Stimulated activated naive B cell treated with anti-CD40 and anti-IgM and Interleukin-4, amounts not matched to agents 10 μg/mL and 1 μg/mL and 100 μg/mL, for 72 hours (primary cell): ENCODE measurements around the gene WAS.
"Not testable (repeated sequence)": the region's sequence is repeated elsewhere in the genome, so short reads cannot be mapped to it uniquely, and the experiment has no call there.

ENCODE experiments used
- ATAC-seq, 2 donors: fragments of 150-1000 bp; cut with Tn5 transposase; replicated peaks; 2 replicates each; pipeline ENCODE4 v1.10.0; 2021; ENCODE audit warnings: moderate library complexity in 1 of 2
- DNase-seq: peaks from one replicate; pipeline ENCODE4 v3.0.0; 2021
- H3K27ac Mint-ChIP-seq: one replicate; pipeline ENCODE4 v1.8.0; 2022; ENCODE audit warnings: mild to moderate bottlenecking, mixed read lengths
- H3K27me3 Mint-ChIP-seq, 2 donors: one replicate each; pipeline ENCODE4 v1.8.0; 2022; ENCODE audit warnings: mixed read lengths in 2 of 2
- H3K36me3 Mint-ChIP-seq, 2 donors: one replicate each; pipeline ENCODE4 v1.8.0; 2022; ENCODE audit warnings: mixed read lengths in 2 of 2, mild to moderate bottlenecking in 1 of 2
- H3K4me1 Mint-ChIP-seq, 2 donors: one replicate each; pipeline ENCODE4 v1.8.0; 2022; ENCODE audit warnings: mixed read lengths in 2 of 2, mild to moderate bottlenecking in 1 of 2
- H3K4me3 Mint-ChIP-seq, 2 donors: one replicate each; pipeline ENCODE4 v1.8.0; 2022; ENCODE audit warnings: mild to moderate bottlenecking in 2 of 2, mixed read lengths in 2 of 2, moderate library complexity in 1 of 2
- H3K9me3 Mint-ChIP-seq, 2 donors: one replicate each; pipeline ENCODE4 v1.8.0; 2022; ENCODE audit warnings: mixed read lengths in 2 of 2, mild to moderate bottlenecking in 1 of 2

Gene WAS

GRCh38 chrX:48676106-48676892, 7.3 kb upstream of the WAS start:
- peak overlapping the region; percentile 96 for H3K27ac Mint-ChIP-seq
- H3K9me3 Mint-ChIP-seq: peaks cover 0 to 1% of the 10 kb centered on the region in 2 donors
- H3K36me3 Mint-ChIP-seq: peaks cover 0 to 2% of the 10 kb centered on the region in 2 donors
- peaks cover 12 to 33% of the 10 kb centered on the region in 2 donors for H3K4me1 Mint-ChIP-seq
- peak; percentile 87 for DNase-seq
- no peaks in the 10 kb centered on the region for H3K27me3 Mint-ChIP-seq
- peak overlapping the region; percentile 82 to 93 for H3K4me3 Mint-ChIP-seq
- peak; percentile 90 to 95 for ATAC-seq

GRCh38 chrX:48676893-48677270, 6.7 kb upstream of the WAS start:
- Mint-ChIP-seq H3K9me3 (peaks cover 0 to 1% of the 10 kb centered on the region in 2 donors), H3K27ac (peak overlapping the region; percentile 96), H3K27me3 (no peaks in the 10 kb centered on the region), H3K4me3 (peak overlapping the region; percentile 82 to 93), H3K36me3 (peaks cover 0 to 2% of the 10 kb centered on the region in 2 donors), H3K4me1 (peaks cover 12 to 33% of the 10 kb centered on the region in 2 donors)
- no peak for DNase-seq
- peak; percentile 23 to 26 for ATAC-seq

DNA sequence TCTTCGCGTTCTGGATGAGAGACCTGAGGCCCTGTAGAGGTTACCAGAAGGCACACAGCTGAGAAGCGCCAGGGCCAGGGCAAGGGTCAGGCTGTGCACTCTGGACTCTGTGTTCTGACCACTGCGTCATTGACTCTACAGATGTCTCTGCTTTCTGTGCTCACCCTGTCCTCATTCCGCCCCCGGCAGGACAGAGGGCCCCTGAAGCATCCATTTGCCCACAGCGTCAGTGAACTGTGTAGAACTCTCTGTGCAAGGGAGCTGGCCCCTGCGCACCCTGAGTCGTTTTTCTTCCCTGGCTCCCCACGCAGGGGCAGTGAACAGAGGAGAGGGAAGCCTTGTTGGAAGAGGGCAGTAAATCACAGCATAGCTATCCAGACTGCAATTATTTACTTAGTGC, 6.1 kb upstream of the WAS start:
- Mint-ChIP-seq H3K27ac (peak overlapping the region; percentile 96), H3K27me3 (no peaks in the 10 kb centered on the region), H3K9me3 (peaks cover 0 to 1% of the 10 kb centered on the region in 2 donors), H3K4me1 (peaks cover 12 to 33% of the 10 kb centered on the region in 2 donors), H3K4me3 (peak overlapping the region; percentile 82 to 93), H3K36me3 (peaks cover 0 to 2% of the 10 kb centered on the region in 2 donors)
- ATAC-seq (no peak), DNase-seq (no peak)

DNA sequence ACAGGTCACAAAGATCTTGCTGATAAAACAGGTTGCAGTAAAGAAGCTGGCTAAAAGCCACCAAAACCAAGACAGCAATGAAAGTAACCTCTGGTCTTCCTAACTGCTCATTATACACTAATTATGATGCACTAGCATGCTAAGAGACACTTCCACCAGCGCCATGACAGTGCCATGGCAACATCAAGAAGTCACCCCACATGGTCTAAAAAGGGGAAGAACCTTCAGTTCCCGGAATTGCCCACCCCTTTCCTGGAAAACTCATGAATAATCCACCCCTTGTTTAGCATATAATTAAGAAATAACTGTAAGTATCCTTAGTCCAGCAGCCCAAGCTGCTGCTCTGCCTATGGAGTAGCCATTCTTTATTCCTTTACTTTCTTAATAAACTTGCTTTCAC, 3.1 kb upstream of the WAS start:
- peak; percentile 47 for DNase-seq
- ATAC-seq: peak in 1 of 2 donors; percentile 24
- H3K4me3 Mint-ChIP-seq: peak overlapping the region in 1 of 2 donors; percentile 8

GRCh38 chrX:48680925-48681324, 2.7 kb upstream of the WAS start:
- H3K9me3 Mint-ChIP-seq, ATAC-seq, DNase-seq, H3K27ac Mint-ChIP-seq, H3K27me3 Mint-ChIP-seq: not testable (repeated sequence)
- peak overlapping the region in 1 of 2 donors; percentile 8 for H3K4me3 Mint-ChIP-seq
- H3K36me3 Mint-ChIP-seq: peaks cover 12 to 18% of the 10 kb centered on the region in 2 donors
- peaks cover 20 to 56% of the 10 kb centered on the region in 2 donors for H3K4me1 Mint-ChIP-seq

More for the DNA sequence above, 3.1 kb upstream of the WAS start:
- peak overlapping the region; percentile 28 for H3K27ac Mint-ChIP-seq
- H3K36me3 Mint-ChIP-seq: peaks cover 9 to 14% of the 10 kb centered on the region in 2 donors
- H3K9me3 Mint-ChIP-seq, H3K27me3 Mint-ChIP-seq: not testable (repeated sequence)
- H3K4me1 Mint-ChIP-seq: peaks cover 19 to 51% of the 10 kb centered on the region in 2 donors

DNA sequence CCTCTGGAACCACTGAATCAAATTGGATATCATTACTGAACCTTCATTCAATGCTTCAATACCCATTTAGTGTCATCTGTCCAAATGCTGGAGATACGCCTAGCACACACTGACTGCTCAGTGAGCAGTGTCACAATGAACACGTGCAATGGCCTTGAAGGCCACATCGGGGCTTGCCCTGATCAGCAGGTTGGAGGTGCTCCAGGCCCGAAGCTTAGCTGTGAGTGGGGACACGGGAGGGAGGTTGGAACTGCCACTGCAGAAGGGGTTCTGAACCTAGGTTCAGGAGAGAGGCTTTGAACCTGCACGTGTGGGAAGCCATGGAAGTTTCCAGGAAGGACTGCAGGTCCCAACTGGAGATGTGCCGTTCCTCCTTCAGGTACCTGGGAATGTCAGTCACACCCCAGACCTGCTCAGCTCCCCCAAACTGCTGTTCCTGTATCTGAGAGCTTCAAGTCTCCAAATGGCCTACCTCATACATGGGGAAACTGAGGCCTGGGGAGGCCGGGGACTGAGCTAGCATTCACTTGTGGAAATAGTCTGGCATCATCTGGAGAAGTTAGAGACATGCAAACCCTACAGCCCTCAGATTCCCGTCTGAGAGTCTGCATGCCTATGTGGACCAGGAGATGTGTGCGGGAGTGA, 1.9 kb upstream of the WAS start:
- Mint-ChIP-seq H3K27ac (peak overlapping the region; percentile 56), H3K27me3 (no peaks in the 10 kb centered on the region), H3K36me3 (peaks cover 18 to 24% of the 10 kb centered on the region in 2 donors), H3K9me3 (peaks cover 0 to 1% of the 10 kb centered on the region in 2 donors), H3K4me3 (peak overlapping the region in 1 of 2 donors; percentile 11), H3K4me1 (peaks cover 24 to 63% of the 10 kb centered on the region in 2 donors)
- ATAC-seq (no peak), DNase-seq (no peak)

DNA sequence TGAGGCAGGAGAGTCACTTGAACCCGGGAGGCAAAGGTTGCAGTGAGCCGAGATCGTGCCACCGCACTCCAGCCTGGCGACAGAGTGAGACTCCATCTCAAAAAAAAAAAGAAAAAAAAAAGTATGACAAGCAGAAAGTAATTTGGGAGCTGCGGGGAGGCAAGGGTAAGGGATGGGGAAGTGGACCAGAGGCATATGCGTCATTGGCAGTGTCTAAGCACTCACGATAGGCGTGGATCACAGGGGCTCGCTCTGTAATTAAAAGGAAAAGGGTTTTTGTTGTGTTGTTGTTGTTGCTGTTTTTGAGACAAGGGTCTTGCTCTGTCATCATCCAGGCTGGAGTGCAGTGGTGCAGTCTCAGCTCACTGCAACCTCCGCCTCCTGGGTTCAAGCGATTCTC, 804 bp upstream of the WAS start:
- H3K9me3 Mint-ChIP-seq, H3K27me3 Mint-ChIP-seq, DNase-seq, ATAC-seq: not testable (repeated sequence)
- H3K4me1 Mint-ChIP-seq: peaks cover 28 to 65% of the 10 kb centered on the region in 2 donors
- peak overlapping the region; percentile 16 for H3K27ac Mint-ChIP-seq
- peaks cover 27 to 34% of the 10 kb centered on the region in 2 donors for H3K36me3 Mint-ChIP-seq
- peak overlapping the region; percentile 87 to 96 for H3K4me3 Mint-ChIP-seq

DNA sequence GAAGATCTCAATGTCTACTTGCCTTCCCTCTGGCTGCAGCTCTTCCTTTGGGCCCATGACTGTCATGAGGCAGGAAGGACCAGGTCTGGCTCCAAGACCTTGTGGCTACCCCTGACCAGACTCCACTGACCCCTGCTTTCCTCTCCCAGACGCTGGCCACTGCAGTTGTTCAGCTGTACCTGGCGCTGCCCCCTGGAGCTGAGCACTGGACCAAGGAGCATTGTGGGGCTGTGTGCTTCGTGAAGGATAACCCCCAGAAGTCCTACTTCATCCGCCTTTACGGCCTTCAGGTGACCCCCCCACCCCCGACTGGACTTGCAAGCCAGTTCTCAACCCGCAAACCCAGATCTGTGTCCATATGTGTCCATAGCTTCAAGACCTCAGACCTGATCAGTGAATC, 535 bp downstream of the WAS start:
- no peak for DNase-seq
- Mint-ChIP-seq H3K4me1 (peaks cover 28 to 56% of the 10 kb centered on the region in 2 donors), H3K27me3 (peaks cover 0 to 5% of the 10 kb centered on the region in 2 donors), H3K9me3 (peaks cover 0 to 1% of the 10 kb centered on the region in 2 donors), H3K27ac (peak overlapping the region; percentile 93), H3K36me3 (peaks cover 34 to 40% of the 10 kb centered on the region in 2 donors), H3K4me3 (peak overlapping the region; percentile 87 to 96)
- ATAC-seq: no peak

DNA sequence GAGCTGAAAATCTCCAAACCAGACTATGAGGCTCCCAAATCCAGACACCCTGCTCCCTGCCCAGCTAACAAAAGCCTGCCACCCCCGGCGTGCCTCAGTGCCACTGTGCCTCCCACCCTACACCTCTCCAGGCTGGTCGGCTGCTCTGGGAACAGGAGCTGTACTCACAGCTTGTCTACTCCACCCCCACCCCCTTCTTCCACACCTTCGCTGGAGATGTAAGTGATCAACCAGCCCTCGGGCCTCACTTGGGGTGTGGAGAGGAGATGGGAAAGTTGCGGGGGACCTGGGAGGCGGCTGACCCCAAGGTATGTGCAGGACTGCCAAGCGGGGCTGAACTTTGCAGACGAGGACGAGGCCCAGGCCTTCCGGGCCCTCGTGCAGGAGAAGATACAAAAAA, 1.8 kb downstream of the WAS start:
- DNase-seq (no peak), ATAC-seq (no peak)
- H3K4me3 Mint-ChIP-seq: peak overlapping the region; percentile 87 to 96
- peaks cover 34 to 41% of the 10 kb centered on the region in 2 donors for H3K36me3 Mint-ChIP-seq
- peaks cover 0 to 1% of the 10 kb centered on the region in 2 donors for H3K9me3 Mint-ChIP-seq
- H3K27ac Mint-ChIP-seq: peak overlapping the region; percentile 53
- H3K4me1 Mint-ChIP-seq: peaks cover 24 to 49% of the 10 kb centered on the region in 2 donors
- peaks cover 0 to 5% of the 10 kb centered on the region in 2 donors for H3K27me3 Mint-ChIP-seq

GRCh38 chrX:48688531-48689150, 5.0 kb downstream of the WAS start:
- DNase-seq (no peak), ATAC-seq (no peak)
- H3K9me3 Mint-ChIP-seq: no peaks in the 10 kb centered on the region
- peaks cover 0 to 9% of the 10 kb centered on the region in 2 donors for H3K27me3 Mint-ChIP-seq
- peaks cover 36 to 52% of the 10 kb centered on the region in 2 donors for H3K36me3 Mint-ChIP-seq
- no peak overlapping the region for H3K4me3 Mint-ChIP-seq
- peaks cover 16 to 35% of the 10 kb centered on the region in 2 donors for H3K4me1 Mint-ChIP-seq
- H3K27ac Mint-ChIP-seq: no peak overlapping the region

DNA sequence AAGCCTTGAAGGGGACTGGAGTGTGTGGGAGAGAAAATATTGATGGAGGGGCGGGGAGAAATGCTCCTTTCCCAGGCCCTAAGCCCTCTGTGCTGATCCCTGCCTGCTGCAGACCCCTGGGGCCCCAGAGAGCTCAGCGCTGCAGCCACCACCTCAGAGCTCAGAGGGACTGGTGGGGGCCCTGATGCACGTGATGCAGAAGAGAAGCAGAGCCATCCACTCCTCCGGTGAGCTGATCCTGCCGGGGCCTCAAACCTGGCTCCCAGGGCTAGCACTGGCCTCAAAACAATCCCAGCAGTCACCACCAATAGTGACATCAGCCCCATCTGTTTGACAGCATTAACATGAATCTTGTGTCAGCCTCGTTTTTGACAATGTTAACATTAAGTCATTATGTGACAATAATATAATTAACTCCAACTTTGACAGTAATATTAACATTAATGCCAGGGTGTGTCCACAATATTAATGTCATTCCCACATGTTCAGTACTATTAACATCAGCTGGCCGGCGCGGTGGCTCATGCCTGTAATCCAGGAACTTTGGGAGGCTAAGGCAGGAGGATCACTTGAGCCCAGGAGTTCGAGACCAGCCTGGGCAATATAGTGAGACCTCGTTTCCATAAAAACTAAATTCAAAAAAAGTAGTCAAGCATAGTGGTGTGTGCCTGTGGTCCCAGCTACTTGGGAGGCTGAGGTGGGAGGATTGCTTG, 5.8 kb downstream of the WAS start:
- ATAC-seq (no peak), DNase-seq (no peak)
- Mint-ChIP-seq H3K27me3 (peaks cover 0 to 9% of the 10 kb centered on the region in 2 donors), H3K4me3 (no peak overlapping the region), H3K36me3 (peaks cover 36 to 49% of the 10 kb centered on the region in 2 donors), H3K9me3 (no peaks in the 10 kb centered on the region), H3K27ac (no peak overlapping the region), H3K4me1 (peaks cover 16 to 34% of the 10 kb centered on the region in 2 donors)

GRCh38 chrX:48691746-48692145, 8.1 kb downstream of the WAS start:
- peaks cover 19 to 31% of the 10 kb centered on the region in 2 donors for H3K36me3 Mint-ChIP-seq
- not testable (repeated sequence) for H3K27ac Mint-ChIP-seq, H3K9me3 Mint-ChIP-seq, H3K27me3 Mint-ChIP-seq, ATAC-seq, DNase-seq, H3K4me3 Mint-ChIP-seq
- H3K4me1 Mint-ChIP-seq: peaks cover 15 to 28% of the 10 kb centered on the region in 2 donors

DNA sequence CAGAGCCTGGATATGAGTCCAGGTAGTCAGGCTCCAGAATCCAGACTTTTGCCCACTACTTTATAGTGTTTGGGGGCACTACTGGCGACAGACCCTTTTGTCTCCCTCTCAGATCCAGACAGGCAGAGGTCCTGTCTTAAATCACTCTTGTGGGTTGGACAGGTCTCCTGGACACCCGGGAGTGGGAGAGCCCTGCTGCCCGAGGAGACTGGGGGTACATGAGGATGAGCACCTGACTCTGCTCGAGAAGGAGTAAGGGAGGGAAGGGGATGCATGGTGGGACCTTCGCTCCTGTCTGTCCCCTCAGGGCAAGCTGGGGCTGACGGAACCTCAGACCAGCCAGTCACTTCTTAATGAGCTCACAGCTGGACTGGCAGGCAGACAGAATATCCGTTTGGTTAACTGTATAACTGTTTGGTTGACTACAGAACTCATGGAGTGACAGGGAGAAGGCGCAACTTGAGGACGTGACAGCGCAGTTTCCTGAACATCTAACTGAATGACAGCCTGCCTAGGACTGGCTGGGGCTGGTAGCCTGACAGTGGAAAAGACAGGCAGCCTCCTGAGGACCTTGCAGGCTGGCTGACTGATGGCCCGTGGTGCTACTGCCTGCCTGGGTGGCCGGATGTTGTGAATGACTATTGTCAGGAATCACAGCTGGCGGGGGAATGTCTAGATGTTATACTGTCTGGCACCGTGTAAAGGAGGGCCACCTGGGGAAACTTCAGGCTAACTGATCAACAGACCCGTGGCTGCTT, 11.4 kb downstream of the WAS start:
- DNase-seq: no peak

More for the DNA sequence above, 11.4 kb downstream of the WAS start:
- H3K36me3 Mint-ChIP-seq: peaks cover 8 to 24% of the 10 kb centered on the region in 2 donors
- peaks cover 0 to 4% of the 10 kb centered on the region in 2 donors for H3K27me3 Mint-ChIP-seq
- no peak for ATAC-seq
- H3K4me3 Mint-ChIP-seq: peak overlapping the region; percentile 8 to 94
- H3K27ac Mint-ChIP-seq: no peak overlapping the region
- H3K9me3 Mint-ChIP-seq: no peaks in the 10 kb centered on the region
- peaks cover 15 to 31% of the 10 kb centered on the region in 2 donors for H3K4me1 Mint-ChIP-seq
